Fibroblast of gingiva (primary cell): ENCODE results near the gene FTCD.
"Not testable (repeated sequence)": the region's sequence is repeated elsewhere in the genome, so short reads cannot be mapped to it uniquely, and the experiment has no call there.

Experiments
- DNase-seq: peaks from one replicate; pipeline ENCODE4 v3.0.0-alpha.2; 2011; ENCODE audit warnings: low read depth

Gene FTCD

DNA sequence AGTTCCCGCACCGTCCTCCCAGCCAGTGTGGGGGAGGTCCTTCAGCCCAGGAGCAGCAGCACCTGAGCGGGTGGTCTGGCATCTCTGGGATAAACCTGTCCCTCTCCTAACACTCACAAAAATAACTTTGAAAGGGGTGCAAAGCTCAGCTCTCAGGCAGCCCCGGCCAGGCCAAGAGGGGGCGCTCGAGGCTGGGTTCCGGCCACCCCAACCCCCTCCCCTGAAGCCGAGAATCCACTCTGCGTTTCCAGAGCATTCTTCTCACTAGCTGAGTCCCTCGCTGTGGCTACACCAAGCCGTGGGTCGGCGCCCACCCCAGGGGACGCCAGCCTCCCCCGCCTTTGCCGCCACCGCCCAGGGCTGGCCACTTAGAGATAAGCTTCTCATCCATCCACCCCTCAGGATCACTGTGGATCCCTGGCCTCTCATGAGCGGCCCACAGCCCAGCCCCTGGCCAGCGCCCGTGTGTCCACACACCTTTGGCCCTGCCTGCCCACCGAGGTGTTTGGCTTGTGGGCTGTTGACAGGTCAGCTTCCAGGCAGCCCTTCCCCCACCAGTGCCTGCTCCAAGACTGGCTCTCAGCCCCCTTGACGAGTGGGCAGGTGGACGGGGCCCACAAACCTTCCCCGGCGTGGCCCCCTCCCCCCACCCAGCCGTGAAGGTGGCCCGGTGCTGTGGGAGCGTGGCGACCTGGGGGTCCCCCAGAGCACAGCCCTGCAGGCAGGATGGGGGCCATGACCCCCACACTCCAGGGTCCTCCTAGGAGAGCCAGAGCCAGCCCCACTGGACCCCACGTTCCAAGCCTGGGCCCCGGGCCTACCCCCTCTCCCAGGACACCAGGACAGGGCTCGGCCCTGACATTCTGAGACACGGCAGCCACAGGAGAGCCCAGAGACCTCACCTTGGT lies 1.9 kb downstream of the FTCD start:
- no peak for DNase-seq

DNA sequence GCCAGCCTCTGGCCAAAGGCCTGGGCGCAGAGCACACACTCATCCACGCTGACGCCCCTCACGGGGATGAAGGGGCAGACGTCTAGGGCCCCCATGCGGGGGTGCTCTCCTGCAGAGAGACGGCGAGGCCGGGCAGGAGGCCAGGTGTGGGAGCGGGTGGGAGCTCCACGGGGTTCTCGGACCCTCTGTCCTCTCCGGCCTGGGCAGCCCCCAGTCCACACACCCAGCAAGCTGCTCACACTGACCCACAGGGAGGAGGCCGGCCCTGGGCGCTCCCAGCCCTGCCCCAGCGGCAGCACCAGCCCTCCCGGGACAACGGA lies 2.5 kb downstream of the FTCD start:
- DNase-seq, result no peak

DNA sequence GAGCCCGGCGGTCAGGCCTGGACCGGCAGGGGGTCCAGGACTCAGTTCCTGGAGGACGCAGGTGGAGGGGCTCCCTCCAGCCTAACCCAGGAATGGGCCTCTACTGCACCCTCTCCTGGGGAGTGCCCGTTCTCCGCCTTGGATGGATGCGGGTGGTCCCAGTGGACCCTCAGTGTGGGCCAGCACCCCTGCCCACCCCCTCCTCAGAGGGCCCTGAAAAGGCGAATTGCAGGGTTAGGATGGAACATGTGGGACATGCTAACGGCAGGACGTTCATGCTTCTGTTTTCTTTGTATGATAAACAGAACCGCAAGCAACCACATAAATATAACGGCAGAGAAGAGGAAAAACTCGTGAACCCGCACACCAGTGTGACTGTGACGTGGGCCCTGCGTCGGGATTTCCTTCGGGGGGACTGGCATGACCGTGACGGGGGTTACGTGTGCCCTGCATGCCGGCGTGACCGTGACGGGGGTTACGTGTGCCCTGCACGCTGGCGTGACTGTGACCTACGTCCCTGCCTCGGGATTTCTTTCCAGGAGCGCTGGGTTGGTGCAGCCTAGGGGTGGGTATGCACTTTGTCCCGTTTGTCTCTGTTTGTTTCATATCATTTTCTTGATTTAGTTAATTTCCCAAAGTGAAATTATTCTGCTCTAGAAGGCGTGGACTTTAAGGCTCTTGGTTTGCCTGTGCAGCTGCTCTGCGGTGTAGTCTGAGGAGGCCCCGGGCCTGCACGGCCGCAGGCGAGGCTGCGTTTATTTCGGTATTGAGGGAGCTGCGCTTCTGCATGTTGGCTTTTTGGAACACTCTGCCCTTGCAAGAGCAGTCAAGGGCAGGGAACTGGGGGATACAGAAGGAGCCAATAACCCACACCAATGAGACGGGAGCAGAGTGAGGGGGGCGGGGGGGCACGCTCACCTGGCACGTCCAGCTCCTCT lies 3.1 kb downstream of the FTCD start:
- DNase-seq, result no peak

DNA sequence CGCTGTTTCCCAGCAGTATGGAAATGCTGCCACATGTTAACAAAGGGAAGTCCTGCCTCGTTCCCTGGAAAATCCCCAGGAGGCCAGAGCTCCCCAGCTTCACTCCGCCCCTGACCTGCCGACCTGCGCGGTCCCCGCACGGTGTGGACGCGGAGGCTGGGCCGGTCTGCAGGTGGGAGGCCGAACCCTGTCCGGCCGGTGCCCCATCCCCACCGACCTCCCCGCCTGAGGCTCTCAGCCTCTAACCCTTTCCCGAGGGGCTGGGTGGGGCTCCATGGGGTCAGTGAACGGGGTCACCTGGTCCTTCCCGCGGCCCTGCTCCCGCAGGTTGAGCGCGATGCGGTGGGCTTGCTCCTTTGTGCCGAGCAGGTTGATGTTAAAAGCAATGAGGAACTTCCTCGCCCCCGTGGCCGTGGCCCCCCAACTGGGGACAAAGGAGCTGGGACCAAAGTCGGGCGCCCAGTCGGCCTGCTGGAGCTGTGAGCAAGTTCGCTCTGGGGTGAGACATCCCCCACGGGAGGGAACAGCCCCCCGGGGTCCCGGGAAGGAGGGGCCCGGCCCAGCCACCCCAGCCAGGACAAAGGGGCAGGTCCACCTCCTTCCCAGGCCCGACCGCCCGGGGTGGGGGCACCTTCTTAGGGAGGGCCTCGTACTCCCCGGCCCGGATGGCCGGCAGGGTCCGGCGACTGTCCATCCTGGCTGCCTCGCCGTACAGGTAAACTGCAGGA lies 4.0 kb downstream of the FTCD start:
- DNase-seq, result no peak

DNA sequence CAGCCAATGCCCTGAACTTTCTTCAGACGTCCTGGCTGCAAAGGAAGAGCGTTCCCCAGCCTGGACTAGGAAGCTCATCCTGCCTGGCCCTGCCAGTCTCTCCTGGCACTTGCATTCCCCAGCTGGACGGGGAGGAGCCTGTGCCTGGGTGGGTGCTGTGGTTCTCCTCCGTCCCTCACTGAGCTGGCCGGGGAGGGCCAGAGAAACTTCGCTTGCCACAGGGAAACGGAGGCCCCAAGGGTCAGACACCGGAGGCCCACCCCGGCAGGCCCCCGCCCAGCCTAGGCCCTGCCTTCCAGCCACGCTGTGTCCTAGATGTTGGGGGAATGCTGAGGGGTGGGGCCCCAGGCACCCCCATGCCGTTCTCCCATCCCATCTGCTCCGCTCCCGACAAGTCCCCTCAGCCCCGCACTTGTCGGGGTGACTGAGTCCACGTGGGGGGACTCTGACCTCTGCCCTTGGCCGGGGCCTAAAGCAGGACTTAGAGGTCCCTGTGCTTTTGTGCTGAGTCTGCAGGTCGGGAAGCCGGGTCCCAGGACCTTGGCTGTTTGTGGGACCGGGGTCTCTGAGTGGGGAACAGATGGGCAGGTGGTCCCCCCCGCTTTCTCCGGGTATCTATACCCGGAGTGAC lies 4.8 kb downstream of the FTCD start:
- DNase-seq, result no peak

DNA sequence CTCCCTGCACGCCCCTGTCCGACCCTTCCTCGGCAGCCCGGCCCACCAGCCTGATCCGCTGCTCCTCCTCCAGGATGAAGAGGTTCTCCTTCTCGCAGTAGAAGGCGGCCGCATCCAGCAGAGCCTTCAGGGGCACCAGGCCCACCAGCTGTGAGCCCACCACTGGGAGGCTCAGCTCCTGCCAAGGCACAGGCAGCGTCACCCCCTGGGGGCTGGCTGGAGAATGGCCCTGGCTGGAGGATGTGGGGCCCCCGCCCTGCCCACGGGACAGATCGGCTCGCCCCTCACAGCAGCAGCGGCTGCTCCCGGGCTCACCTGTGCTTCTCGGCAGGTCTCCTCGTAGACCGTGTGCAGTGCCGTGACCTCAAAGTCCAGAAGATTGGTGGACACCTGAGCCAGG lies 5.3 kb downstream of the FTCD start:
- DNase-seq, result no peak

DNA sequence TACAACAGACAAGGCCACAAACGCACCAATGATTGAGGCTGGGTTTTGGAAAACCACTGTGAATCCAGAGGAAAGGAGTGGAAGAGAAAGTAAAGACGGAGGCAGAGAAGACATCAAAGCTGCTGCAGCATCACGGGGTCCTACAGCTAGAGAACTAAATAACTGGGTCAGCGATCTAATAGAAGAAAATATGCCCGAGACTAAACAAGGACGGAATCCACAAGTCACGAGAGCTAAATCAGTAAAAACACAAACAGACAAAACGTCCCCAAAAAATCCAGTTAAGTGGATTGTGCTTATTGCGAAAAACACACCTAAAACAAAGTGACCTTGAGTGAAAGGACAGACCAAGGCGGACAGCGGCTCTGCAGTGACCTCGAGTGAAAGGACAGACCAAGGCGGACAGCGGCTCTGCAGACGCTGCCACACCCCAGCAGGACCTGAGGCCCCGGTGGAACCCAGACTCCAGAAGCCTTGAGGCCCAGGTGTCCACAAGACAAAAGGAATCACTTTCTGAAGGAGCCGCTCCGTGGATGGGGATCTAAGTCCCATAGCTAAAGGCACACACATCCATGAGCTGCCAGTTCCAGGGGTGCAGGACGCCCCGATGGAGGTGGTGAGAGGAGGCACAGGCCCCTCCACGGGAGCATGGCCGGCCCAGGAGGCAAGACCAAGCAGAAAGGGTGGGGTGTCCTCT lies 6.0 kb downstream of the FTCD start:
- no peak for DNase-seq

DNA sequence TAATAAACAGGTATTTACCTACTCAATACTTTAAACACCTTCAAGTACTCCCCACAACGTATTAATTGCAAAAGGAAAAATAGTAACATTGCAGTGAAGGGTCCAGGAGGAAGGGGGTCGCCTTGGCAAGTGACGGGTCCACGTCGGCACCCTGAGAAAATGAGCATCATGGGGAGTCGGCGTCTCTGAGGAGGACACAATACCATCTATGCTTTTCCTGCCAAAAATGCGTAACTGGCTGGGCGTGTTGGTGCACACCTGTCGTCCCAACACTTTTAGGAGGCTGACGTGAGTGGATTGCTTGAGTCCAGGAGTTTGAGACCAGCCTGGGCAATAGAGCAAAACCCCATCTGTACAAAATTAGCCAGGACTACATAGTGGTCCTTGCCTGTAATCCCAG lies 7.3 kb downstream of the FTCD start:
- DNase-seq, result no peak

DNA sequence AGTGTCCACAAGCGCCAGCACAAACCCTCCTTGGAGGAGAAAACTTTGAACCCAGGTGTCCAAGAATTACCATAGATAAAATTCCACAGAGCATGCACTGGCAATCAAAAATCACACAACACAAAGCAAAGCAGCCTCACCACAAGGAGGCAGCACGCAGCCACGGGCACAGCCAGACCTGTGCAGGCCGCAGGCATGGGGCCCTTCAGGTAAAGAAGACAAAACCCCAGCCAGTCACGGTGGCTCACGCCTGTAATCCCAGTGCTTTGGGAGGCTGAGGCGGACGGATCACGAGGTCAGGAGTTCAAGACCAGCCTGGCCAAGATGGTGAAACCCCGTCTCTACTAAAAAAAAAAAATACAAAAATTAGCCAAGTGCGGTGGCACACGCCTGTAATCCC lies 8.0 kb downstream of the FTCD start:
- DNase-seq, result not testable (repeated sequence)

DNA sequence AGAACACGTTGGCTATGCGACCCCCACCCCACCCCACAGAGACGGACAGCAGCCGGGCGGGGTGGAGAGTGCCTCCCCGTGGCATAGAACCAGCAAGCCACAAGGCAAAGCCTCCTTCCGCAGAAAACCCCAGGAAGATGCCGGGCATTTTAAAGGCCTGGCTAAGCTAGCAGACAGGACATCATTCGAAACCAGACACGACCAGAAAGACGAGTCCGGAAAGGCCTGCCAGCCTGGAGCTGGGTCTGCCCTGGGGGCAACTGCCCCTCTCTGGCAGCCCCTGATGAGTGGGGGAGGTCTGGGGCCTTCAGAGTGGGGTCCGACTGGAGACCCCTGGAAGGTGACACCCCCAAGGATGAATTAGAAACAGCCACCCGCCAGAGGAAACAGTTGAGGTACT lies 8.5 kb downstream of the FTCD start:
- no peak for DNase-seq

DNA sequence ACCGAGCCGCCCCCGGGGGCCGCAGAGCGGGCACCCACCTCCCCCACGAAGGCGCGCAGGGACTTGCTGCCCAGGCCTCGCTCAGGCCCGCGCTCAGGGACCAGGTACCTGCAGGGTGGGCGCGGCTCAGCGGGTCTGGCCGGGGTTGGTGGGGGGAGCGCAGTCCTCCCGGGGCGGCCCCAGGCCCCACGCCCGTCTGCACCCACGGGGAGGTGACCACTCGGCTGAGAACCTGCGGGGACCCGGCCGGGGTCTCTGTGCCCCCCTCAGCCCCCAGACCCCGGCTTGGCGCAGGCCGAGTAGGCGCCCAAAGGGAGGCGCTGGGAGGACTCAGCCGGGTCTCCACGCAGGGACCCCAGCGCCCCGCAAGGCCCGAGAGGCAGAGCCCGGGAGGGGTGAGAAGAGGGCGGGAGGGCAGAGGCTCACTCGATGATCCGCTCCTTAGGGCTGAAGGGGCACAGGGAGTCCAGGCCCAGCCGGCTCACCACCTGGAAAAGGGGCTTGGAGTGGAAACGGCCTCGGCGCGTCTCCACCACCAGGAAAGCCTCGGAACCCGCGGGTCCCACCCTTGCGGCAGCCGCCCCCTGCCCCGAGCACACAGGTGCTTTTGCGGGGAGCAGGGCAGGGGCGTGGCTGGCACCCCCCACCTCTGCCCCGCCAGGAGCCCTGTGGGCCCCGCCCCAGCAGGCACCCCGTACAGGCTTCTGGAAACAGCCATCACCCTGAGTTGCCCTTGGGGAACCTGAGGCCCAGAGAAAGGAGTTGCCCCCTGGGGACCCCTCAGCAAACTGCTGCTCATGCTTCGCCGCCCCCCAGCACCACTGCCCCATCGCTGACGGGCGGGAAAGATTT lies 9.3 kb downstream of the FTCD start:
- no peak for DNase-seq

DNA sequence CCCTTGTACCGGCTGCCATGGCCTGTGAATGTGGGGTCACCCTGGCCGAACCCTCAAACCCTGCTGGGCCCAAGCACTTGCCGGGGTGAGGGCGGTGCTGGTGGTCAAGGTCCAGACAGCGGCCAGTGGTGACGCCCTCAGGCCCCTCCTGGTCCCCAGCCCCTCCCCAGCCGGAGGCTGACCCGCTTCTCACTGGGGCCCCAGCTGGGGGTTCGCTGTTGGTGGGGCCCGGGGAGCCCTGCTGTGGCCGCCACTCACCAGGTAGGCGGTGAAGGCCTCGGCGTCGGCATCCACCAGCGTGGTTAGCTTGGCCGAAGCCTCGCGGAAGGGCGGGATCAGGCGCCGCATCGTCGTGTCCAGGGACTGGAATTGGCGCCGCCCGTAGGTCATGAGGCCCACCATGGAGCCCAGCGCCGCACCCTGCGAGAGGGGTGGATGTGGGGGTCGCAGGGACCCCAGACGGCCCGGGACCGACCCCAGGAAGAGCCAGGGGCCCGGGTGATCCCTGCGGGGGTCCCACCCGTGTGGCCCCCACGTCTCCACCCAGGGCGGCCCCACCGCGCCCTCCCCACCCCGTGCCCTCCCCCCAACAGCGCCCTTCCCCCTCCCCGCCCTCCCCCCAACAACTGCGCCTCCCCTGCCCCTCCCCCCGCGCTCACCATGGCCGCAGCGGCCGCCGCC lies 10.1 kb downstream of the FTCD start:
- no peak for DNase-seq

DNA sequence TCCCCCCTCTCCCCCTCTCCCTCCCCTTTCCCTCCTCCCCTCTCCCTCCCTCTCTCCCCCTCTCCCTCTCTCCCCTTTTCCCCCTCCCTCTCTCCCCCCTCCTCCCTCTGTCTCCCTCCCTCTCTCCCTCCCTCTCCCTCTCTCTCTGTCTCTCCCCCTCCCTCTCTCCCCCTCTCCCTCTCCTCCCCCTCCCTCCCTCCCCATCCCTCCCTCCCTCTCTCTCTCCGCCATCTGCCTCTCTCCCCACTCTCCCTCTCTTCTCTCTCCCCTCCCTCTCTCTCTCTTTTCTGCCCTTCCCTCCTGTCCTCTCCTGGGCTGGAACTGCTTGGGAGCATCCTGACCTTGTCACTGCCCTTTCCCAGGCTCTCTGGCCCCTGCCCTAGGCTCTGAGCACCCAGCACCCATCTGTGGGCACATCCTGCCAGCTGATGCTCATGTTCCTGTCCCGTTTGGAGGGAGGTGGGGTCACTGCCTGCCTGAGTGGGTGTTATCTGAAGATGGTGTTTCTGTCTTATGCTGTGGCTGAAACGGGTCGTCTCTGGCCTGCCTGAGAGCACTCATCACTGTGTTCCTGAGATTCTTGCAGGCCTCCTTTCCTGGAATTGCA lies 10.8 kb downstream of the FTCD start:
- no peak for DNase-seq

DNA sequence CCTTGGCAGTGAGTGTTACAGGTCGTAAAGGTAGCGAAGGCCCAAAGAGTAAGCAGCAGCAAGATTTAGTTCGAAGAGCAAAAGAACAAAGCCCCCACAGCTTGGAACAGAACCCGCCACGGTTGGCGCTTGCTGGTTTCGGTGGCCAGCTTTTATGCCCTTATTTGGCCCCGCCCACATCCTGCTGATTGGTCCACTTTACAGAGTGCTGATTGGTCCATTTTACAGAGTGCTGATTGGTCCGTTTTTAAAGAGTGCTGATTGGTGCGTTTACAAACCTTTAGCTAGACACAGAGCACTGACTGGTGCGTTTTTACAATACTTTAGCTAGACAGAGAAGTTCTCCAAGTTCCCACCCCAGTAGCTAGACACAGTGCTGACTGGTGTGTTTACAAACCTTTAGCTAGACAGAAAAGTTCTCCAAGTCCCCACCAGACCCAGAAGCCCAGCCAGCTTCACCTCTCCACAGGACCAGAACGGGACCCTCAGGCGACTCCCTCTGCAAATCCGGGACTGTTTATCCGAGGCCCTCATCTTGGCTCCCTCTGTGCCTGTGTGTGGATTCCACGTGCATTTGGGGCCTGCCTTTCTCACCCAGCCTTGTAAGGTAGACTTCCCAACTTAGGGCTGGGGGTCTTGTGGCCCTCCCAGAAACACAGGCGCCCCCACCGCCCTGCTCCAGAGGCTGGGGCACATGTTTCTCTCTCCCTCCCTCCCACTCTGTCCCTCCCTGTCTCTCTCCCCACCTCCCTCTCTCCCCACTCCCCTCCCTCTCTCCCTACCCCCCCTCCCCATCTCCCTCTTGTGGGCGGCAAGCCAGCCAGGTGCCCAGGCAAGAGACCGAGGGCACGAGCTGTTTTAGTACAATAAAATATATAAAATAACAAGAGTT lies 12.6 kb downstream of the FTCD start:
- no peak for DNase-seq

DNA sequence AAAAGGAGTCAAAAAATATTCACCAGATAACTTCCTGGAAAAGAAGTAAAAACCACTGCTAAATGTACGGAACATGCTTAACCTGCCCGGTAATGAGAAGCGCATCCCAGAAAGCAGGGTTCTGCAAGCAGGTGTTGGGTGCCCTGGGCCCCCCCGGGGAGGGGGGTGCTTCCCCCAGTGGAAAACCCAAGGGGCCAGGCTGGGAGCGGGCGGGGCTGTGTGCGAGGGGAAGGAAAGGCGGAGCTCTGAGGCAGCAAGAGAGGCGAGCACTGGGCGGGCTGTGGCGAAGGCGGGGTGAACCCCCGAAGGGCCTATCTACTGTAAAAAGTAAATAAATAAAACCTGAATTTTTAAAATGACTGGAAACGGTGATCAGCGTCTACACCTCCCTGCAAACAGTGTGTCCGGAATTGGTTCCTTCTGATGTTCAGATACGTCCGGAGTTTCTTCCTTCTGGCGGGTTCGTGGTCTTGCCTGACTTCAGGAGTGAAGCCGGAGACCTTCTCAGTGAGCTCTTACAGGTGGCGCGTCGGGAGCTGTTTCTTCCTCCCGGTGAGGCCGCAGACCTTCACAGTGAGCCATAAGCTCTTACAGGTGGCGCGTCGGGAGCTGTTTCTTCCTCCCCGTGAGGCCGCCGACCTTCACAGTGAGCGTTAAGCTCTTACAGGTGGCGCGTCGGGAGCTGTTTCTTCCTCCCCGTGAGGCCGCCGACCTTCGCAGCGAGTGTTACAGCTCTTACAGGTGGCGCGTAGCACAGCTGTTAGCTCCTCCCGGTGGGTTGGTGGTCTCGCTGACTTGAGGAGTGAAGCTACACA lies 13.4 kb downstream of the FTCD start:
- no peak for DNase-seq

DNA sequence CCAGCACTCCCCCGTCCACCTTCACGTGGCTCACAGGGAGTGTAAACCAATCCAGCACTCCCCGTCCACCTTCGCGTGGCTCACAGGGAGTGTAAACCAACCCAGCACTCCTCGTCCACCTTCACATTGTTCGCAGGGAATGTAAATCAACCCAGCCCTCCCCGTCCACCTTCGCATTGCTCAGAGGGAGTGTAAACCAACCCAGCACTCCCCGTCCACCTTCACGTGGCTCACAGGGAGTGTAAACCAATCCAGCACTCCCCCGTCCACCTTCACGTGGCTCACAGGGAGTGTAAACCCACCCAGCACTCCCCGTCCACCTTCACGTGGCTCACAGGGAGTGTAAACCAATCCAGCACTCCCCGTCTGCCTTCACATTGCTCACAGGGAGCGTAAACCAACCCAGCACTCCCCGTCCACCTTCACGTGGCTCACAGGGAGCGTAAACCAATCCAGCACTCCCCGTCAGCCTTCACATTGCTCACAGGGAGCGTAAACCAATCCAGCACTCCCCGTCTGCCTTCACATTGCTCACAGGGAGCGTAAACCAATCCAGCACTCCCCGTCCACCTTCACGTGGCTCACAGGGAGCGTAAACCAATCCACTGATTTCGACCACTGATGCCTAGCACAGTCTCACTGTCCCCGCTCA lies 14.9 kb downstream of the FTCD start:
- not testable (repeated sequence) for DNase-seq

DNA sequence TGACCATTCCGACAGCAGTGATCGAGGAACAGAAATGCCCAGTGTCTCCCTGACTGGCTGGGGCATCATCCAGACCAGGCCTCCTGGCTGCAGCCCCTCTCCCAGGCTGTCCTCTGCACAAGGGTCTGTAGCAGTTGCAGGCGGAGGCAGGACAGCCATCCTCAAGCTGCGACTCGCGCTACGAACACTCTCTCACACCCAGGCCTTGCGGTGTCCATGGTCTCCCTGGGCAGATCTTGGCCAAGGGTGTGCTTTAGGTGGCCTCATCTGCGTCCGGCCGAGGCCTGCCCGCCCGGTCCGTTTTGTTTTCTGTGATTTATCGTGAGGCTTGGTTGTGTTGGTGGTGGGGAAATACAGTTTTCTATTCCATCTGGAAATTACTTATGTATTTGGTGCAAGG lies 15.7 kb downstream of the FTCD start:
- no peak for DNase-seq
